HCT116 (cell line): ENCODE measurements around the gene SLC4A2. TPM values are rescaled to one million over a fixed set of nuclear protein-coding genes. Genes with fewer than 3 reads are reported as not detected.
A peak's percentile ranks its signal among the peaks of the same experiment; 100 is the strongest.

ENCODE experiments used
- ATAC-seq: fragments of 200-7000 bp; cut with Tn5 transposase; 2 replicates; pipeline ENCODE4 v1.9.1; 2020; ENCODE audit warnings: mild to moderate bottlenecking, moderate library complexity
- BruUV-seq: library from RNA; stranded (reverse); fragments of 400-500 nt; replicated peaks from 2 replicates; lab custom pipeline; 2021; lab: Mats Ljungman, UMichigan
- CTCF ChIA-PET: fragments of 300-600 bp; sonication (Branson Sonifier 250); formaldehyde crosslinking; loops from one replicate; lab custom pipeline; 2021; ENCODE audit warnings: antibody characterized with exemption; lab: Charles Lee
- POLR2A ChIA-PET: fragments of 300-600, 350-600 bp; sonication (Branson Sonifier 250); formaldehyde crosslinking; loops from one replicate; lab custom pipeline; 2021; ENCODE audit warnings: antibody characterized with exemption; lab: Charles Lee
- RAD21 ChIA-PET, 2 experiments: fragments of 300-600 bp; sonication (Branson Sonifier 250); formaldehyde crosslinking; loops; one replicate each; lab custom pipeline; 2023; ENCODE audit warnings: low total read pairs in 2 of 2; ENCODE audit not compliant: uncharacterized antibody in 2 of 2, unreplicated experiment in 2 of 2, low non-redundant PET in 1 of 2; lab: Charles Lee
- DNase-seq: peaks from one replicate; pipeline ENCODE4 v3.0.0-alpha.2; 2010; ENCODE audit warnings: low read depth, low spot score
- H2AFZ ChIP-seq: fragments of 200-600 bp; shearing (Covaris generic), sonication (generic); 2 replicates; pipeline ENCODE4 v1.6.1; 2017; ENCODE audit warnings: low read depth, mixed run types, mixed read lengths, antibody characterized with exemption, low read length; ENCODE audit not compliant: poor library complexity, severe bottlenecking
- H3K27ac ChIP-seq: 2 replicates; pipeline ENCODE4 v1.5.1; 2012; ENCODE audit warnings: low read depth, low read length
- H3K27me3 ChIP-seq: fragments of 200-600 bp; sonication (generic); 2 replicates; pipeline ENCODE4 v1.6.1; 2016; ENCODE audit warnings: mixed run types, low read length, mixed read lengths; ENCODE audit not compliant: insufficient read depth
- H3K36me3 ChIP-seq, 2 experiments: fragments of 200-500 bp in 1 of 2; fragments of 200-600 bp in 1 of 2; sonication (Bioruptor generic) in 1 of 2; sonication (generic) in 1 of 2; 2 replicates each; pipeline versions ENCODE4 v1.5.1 to v1.6.1; 2014 to 2016; ENCODE audit warnings: low read length in 2 of 2, inconsistent platforms in 1 of 2, mixed read lengths in 1 of 2, mixed run types in 1 of 2; ENCODE audit not compliant: insufficient read depth in 2 of 2, control insufficient read depth in 1 of 2
- H3K4me1 ChIP-seq, 2 experiments: fragments of 200-600 bp in 1 of 2; sonication (generic) in 1 of 2; 2 replicates each; pipeline versions ENCODE4 v1.5.1 to v1.6.1; 2012 to 2017; ENCODE audit warnings: low read length in 2 of 2, inconsistent platforms in 1 of 2, mild to moderate bottlenecking in 1 of 2, mixed read lengths in 1 of 2, mixed run types in 1 of 2, moderate library complexity in 1 of 2; ENCODE audit not compliant: insufficient read depth in 2 of 2, control insufficient read depth in 1 of 2
- H3K4me2 ChIP-seq: fragments of 200-600 bp; sonication (generic); 2 replicates; pipeline ENCODE4 v1.6.1; 2017; ENCODE audit warnings: mixed run types, low read length, mixed read lengths
- H3K4me3 ChIP-seq, 2 experiments: fragments of 200-600 bp in 1 of 2; sonication (generic) in 1 of 2; replicated peaks in 1 of 2; 2 replicates each; pipeline ENCODE4 v1.5.1; 2011 to 2016; ENCODE audit warnings: low read length in 2 of 2, control low read depth in 1 of 2, low read depth in 1 of 2, mild to moderate bottlenecking in 1 of 2, mixed read lengths in 1 of 2, mixed run types in 1 of 2
- H3K79me2 ChIP-seq: fragments of 200-600 bp; sonication (generic); 2 replicates; pipeline ENCODE4 v1.6.1; 2017; ENCODE audit warnings: mild to moderate bottlenecking, mixed run types, low read length, moderate library complexity, mixed read lengths; ENCODE audit not compliant: insufficient read depth
- H3K9ac ChIP-seq: fragments of 200-600 bp; sonication (generic); 2 replicates; pipeline ENCODE4 v1.6.1; 2016; ENCODE audit warnings: low read length, mixed read lengths
- H3K9me2 ChIP-seq: fragments of 200-600 bp; sonication (generic), shearing (Covaris generic); 2 replicates; pipeline ENCODE4 v1.6.1; 2017; ENCODE audit warnings: mixed run types, mild to moderate bottlenecking, moderate library complexity; ENCODE audit not compliant: insufficient read depth
- H3K9me3 ChIP-seq, 2 experiments: fragments of 200-500 bp in 1 of 2; fragments of 200-600 bp in 1 of 2; sonication (Bioruptor generic) in 1 of 2; sonication (generic) in 1 of 2; 2 replicates each; pipeline ENCODE4 v1.6.1; 2014 to 2017; ENCODE audit warnings: low read length in 2 of 2, mixed read lengths in 2 of 2, inconsistent platforms in 1 of 2, low read depth in 1 of 2, mild to moderate bottlenecking in 1 of 2, mixed run types in 1 of 2, moderate library complexity in 1 of 2; ENCODE audit not compliant: control insufficient read depth in 1 of 2, insufficient read depth in 1 of 2
- H4K20me1 ChIP-seq: fragments of 200-600 bp; sonication (generic), shearing (Covaris generic); 2 replicates; pipeline ENCODE4 v1.6.1; 2017; ENCODE audit warnings: mixed run types, mild to moderate bottlenecking, moderate library complexity; ENCODE audit not compliant: insufficient read depth
- CBX3 ChIP-seq: IDR thresholded peaks from 2 replicates; pipeline ENCODE4 v1.6.1; 2012; ENCODE audit warnings: low read depth
- CTCF ChIP-seq, 3 experiments: fragments of 200-600 bp in 1 of 3; sonication (generic) in 1 of 3; IDR thresholded peaks in 2 of 3; conservative IDR thresholded peaks in 1 of 3; 2 replicates each; pipeline ENCODE4 v1.5.1; 2012 to 2017; ENCODE audit warnings: low read depth in 2 of 3, low read length in 2 of 3, antibody characterized with exemption in 1 of 3, borderline replicate concordance in 1 of 3, control low read depth in 1 of 3, mild to moderate bottlenecking in 1 of 3, mixed read lengths in 1 of 3, mixed run types in 1 of 3, moderate library complexity in 1 of 3; ENCODE audit not compliant: insufficient read depth in 1 of 3
- POLR2AphosphoS5 ChIP-seq: IDR thresholded peaks from 2 replicates; pipeline ENCODE4 v1.6.1; 2011; ENCODE audit warnings: mild to moderate bottlenecking, low read depth, low read length, moderate library complexity
- RAD21 ChIP-seq: IDR thresholded peaks from 2 replicates; pipeline ENCODE4 v1.6.1; 2012; ENCODE audit warnings: low read depth, mild to moderate bottlenecking
- intact Hi-C: fragments of 100-400 bp; cut with micrococcal nuclease; formaldehyde crosslinking; loops from 2 replicates; pipeline ENCODE4 v1.10.0; 2022
- total RNA-seq: library from RNA; stranded (reverse); gene quantifications from one replicate; pipeline ENCODE4 v1.2.1, GENCODE V29; 2021; ENCODE audit not compliant: unreplicated experiment

SLC4A2 gene
- total RNA-seq, 1 experiment from 2014 or later = 240 TPM

GRCh38 chr7:151095123-151095797 is 35.9 kb downstream of the SLC4A2 start:
- no peaks in the 10 kb centered on the region for H3K4me1 ChIP-seq
- BruUV-seq = no TSS peak
- no peak overlapping the region for H2AFZ ChIP-seq
- no peaks in the 10 kb centered on the region for H3K9me2 ChIP-seq
- no peak overlapping the region for H3K4me2 ChIP-seq
- H3K79me2 ChIP-seq = peaks cover 97% of the 10 kb centered on the region
- H3K27ac ChIP-seq = no peak overlapping the region
- ATAC-seq = 0 out of 2 replicates have a peak, but pooled peaks have one; percentile 26
- H3K27me3 ChIP-seq = no peaks in the 10 kb centered on the region
- intact Hi-C loops = no loop called here
- H3K9me3 ChIP-seq = no peaks in the 10 kb centered on the region
- no peaks in the 10 kb centered on the region; the same call in 1 of the 2 replicates for H4K20me1 ChIP-seq
- RAD21 ChIA-PET = no interaction called here
- POLR2A ChIA-PET = no interaction called here
- TF ChIP-seq CTCF (IDR thresholded peaks at IDR 0.05 in 2 of 3, conservative IDR thresholded peaks at IDR 0.05 in 1 of 3; ENCODE audit: borderline replicate concordance in 1 of 3, insufficient read depth in 1 of 3, low read depth in 2 of 3, low read length in 2 of 3) (0 out of 6 replicates have a peak, but pooled peaks of 1 of the 3 experiments have one; percentile 9), POLR2AphosphoS5 (no peak), RAD21 (peak; percentile 26; the same call in 1 of the 2 replicates), CBX3 (no peak)
- no peak for DNase-seq
- CTCF ChIA-PET = interaction anchor here (0.7 kb wide), 1 partner anchor 130 kb away, joined by 4 read pairs; no protein-coding TSS in a partner anchor
- no peak overlapping the region for H3K9ac ChIP-seq
- no peak overlapping the region for H3K4me3 ChIP-seq
- H3K36me3 ChIP-seq = peaks cover 0 to 14% of the 10 kb centered on the region in 2 experiments; a peak in 1 of 4 replicates
